IMR-90 (cell line): ENCODE measurements around the gene TGM5. TPM values are rescaled to one million over a fixed set of nuclear protein-coding genes. Genes with fewer than 3 reads are reported as not detected.

ENCODE experiments used
- ATAC-seq: fragments of 200-7000 bp; cut with Tn5 transposase; 2 replicates; pipeline ENCODE4 v1.9.1; 2020; ENCODE audit warnings: low read depth, mild to moderate bottlenecking, moderate library complexity
- BruUV-seq: library from RNA; stranded (reverse); fragments of 400-500 nt; replicated peaks from 2 replicates; lab custom pipeline; 2021; lab: Mats Ljungman, UMichigan
- CTCF ChIA-PET: fragments of 300-600 bp; formaldehyde crosslinking; extraction: SDS; loops from one replicate; lab custom pipeline; 2021; ENCODE audit warnings: antibody characterized with exemption; lab: Yijun Ruan, JAX
- POLR2A ChIA-PET: fragments of 300-600 bp; sonication (Branson Sonifier 250); formaldehyde crosslinking; loops from one replicate; lab custom pipeline; 2022; ENCODE audit warnings: antibody characterized with exemption; ENCODE audit not compliant: unreplicated experiment; lab: Charles Lee
- DNase-seq: peaks from one replicate; pipeline ENCODE4 v3.0.0; 2013
- H2AFZ ChIP-seq: replicated peaks from 2 replicates; pipeline ENCODE3; 2013; ENCODE audit warnings: low read length, mild to moderate bottlenecking; ENCODE audit not compliant: poor library complexity
- H2AK5ac ChIP-seq: 2 replicates; pipeline ENCODE4 v1.6.1; 2013; ENCODE audit warnings: low read depth, low read length, inconsistent platforms
- H2AK9ac ChIP-seq: replicated peaks from 2 replicates; pipeline ENCODE3; 2013; ENCODE audit warnings: mild to moderate bottlenecking, low read depth, low read length, moderate library complexity; ENCODE audit not compliant: poor library complexity
- H2BK120ac ChIP-seq: 2 replicates; pipeline ENCODE4 v1.6.1; 2013; ENCODE audit warnings: low read depth, low read length, inconsistent platforms
- H2BK15ac ChIP-seq: 3 replicates; pipeline ENCODE4 v1.6.1; 2013; ENCODE audit warnings: low read depth, low read length, inconsistent platforms
- H2BK20ac ChIP-seq: 2 replicates; pipeline ENCODE4 v1.6.1; 2013; ENCODE audit warnings: low read depth, mild to moderate bottlenecking, inconsistent platforms, low read length, moderate library complexity
- H2BK5ac ChIP-seq: 2 replicates; pipeline ENCODE4 v1.6.1; 2013; ENCODE audit warnings: mild to moderate bottlenecking, low read depth, low read length, inconsistent platforms; ENCODE audit not compliant: poor library complexity, severe bottlenecking
- H3K14ac ChIP-seq: replicated peaks from 2 replicates; pipeline ENCODE4 v1.6.1; 2013; ENCODE audit warnings: low read depth, low read length, inconsistent platforms
- H3K18ac ChIP-seq: 2 replicates; pipeline ENCODE4 v1.6.1; 2013; ENCODE audit warnings: low read depth, low read length, control low read depth
- H3K23ac ChIP-seq: 2 replicates; pipeline ENCODE4 v1.6.1; 2013; ENCODE audit warnings: low read depth, low read length, inconsistent platforms
- H3K27ac ChIP-seq: 2 replicates; pipeline ENCODE4 v1.5.1; 2013; ENCODE audit warnings: mild to moderate bottlenecking, control low read depth, low read length; ENCODE audit not compliant: insufficient read depth
- H3K27me3 ChIP-seq: 2 replicates; pipeline ENCODE4 v1.6.1; 2013; ENCODE audit warnings: low read length; ENCODE audit not compliant: control insufficient read depth, insufficient read depth
- H3K36me3 ChIP-seq: 2 replicates; pipeline ENCODE4 v1.6.1; 2013; ENCODE audit warnings: low read length, mixed read lengths; ENCODE audit not compliant: control insufficient read depth, insufficient read depth
- H3K4ac ChIP-seq: 2 replicates; pipeline ENCODE4 v1.6.1; 2013; ENCODE audit warnings: low read depth, low read length, inconsistent platforms
- H3K4me1 ChIP-seq: 2 replicates; pipeline ENCODE4 v1.6.1; 2013; ENCODE audit warnings: low read length, mixed read lengths; ENCODE audit not compliant: control insufficient read depth, insufficient read depth
- H3K4me2 ChIP-seq: 2 replicates; pipeline ENCODE4 v1.6.1; 2013; ENCODE audit warnings: low read depth, mild to moderate bottlenecking, control low read depth, low read length, moderate library complexity
- H3K4me3 ChIP-seq: 2 replicates; pipeline ENCODE4 v1.5.1; 2013; ENCODE audit warnings: low read depth, mild to moderate bottlenecking, control low read depth, low read length, moderate library complexity; ENCODE audit not compliant: insufficient read depth
- H3K56ac ChIP-seq: 2 replicates; pipeline ENCODE4 v1.6.1; 2013; ENCODE audit warnings: low read length, inconsistent platforms; ENCODE audit not compliant: insufficient read depth; ENCODE audit errors: extremely low read depth
- H3K79me1 ChIP-seq, 2 experiments: 2 replicates each; pipeline ENCODE4 v1.6.1; 2013; ENCODE audit warnings: low read length in 2 of 2, inconsistent platforms in 1 of 2, low read depth in 1 of 2
- H3K9ac ChIP-seq: 2 replicates; pipeline ENCODE4 v1.6.1; 2013; ENCODE audit warnings: low read depth, low read length, control low read depth
- H3K9me1 ChIP-seq: 2 replicates; pipeline ENCODE4 v1.6.1; 2013; ENCODE audit warnings: low read length, inconsistent platforms; ENCODE audit not compliant: insufficient read depth
- H3K9me3 ChIP-seq: 2 replicates; pipeline ENCODE4 v1.6.1; 2013; ENCODE audit warnings: low read length; ENCODE audit not compliant: control insufficient read depth, insufficient read depth
- H4K20me1 ChIP-seq: 2 replicates; pipeline ENCODE4 v1.6.1; 2013; ENCODE audit warnings: low read length, inconsistent platforms; ENCODE audit not compliant: insufficient read depth
- H4K5ac ChIP-seq: 2 replicates; pipeline ENCODE4 v1.6.1; 2013; ENCODE audit warnings: mild to moderate bottlenecking, low read depth, low read length, control low read depth
- H4K8ac ChIP-seq, 2 experiments: 2 replicates each; pipeline ENCODE4 v1.6.1; 2013; ENCODE audit warnings: low read depth in 2 of 2, low read length in 2 of 2, control low read depth in 1 of 2, inconsistent platforms in 1 of 2
- H4K91ac ChIP-seq: 2 replicates; pipeline ENCODE4 v1.6.1; 2013; ENCODE audit warnings: low read depth, low read length, inconsistent platforms; ENCODE audit not compliant: insufficient read depth
- BHLHE40 ChIP-seq: fragments of 150-350 bp; IDR thresholded peaks from 2 replicates; pipeline ENCODE4 v1.6.1; 2016; ENCODE audit warnings: mild to moderate bottlenecking, low read depth, low read length
- CEBPB ChIP-seq: IDR thresholded peaks from 2 replicates; pipeline ENCODE4 v1.6.1; 2012; ENCODE audit warnings: low read depth, low read length, improper control_type of control experiment
- CHD1 ChIP-seq: IDR thresholded peaks from 2 replicates; pipeline ENCODE4 v1.6.1; 2012; ENCODE audit warnings: low read depth, low read length, improper control_type of control experiment
- FOS ChIP-seq: fragments of 150-350 bp; IDR thresholded peaks from 2 replicates; pipeline ENCODE4 v1.6.1; 2016; ENCODE audit warnings: low read depth, low read length
- MAFK ChIP-seq: IDR thresholded peaks from 2 replicates; pipeline ENCODE4 v1.6.1; 2012; ENCODE audit warnings: low read depth, low read length, improper control_type of control experiment
- MAZ ChIP-seq: IDR thresholded peaks from 2 replicates; pipeline ENCODE4 v1.6.1; 2012; ENCODE audit warnings: low read depth, mild to moderate bottlenecking, low read length, improper control_type of control experiment, moderate library complexity, borderline replicate concordance
- MXI1 ChIP-seq: IDR thresholded peaks from 2 replicates; pipeline ENCODE4 v1.6.1; 2012; ENCODE audit warnings: low read depth, mild to moderate bottlenecking, low read length, moderate library complexity, borderline replicate concordance
- NFE2L2 ChIP-seq: fragments of 150-350 bp; IDR thresholded peaks from 2 replicates; pipeline ENCODE4 v1.6.1; 2016; ENCODE audit warnings: low read depth, mild to moderate bottlenecking, low read length
- POLR2A ChIP-seq: IDR thresholded peaks from 2 replicates; pipeline ENCODE4 v1.6.1; 2012; ENCODE audit warnings: mild to moderate bottlenecking, low read depth, low read length
- RAD21 ChIP-seq: IDR thresholded peaks from 2 replicates; pipeline ENCODE4 v1.6.1; 2012; ENCODE audit warnings: low read length, improper control_type of control experiment
- RCOR1 ChIP-seq: IDR thresholded peaks from 2 replicates; pipeline ENCODE4 v1.6.1; 2012; ENCODE audit warnings: mild to moderate bottlenecking, low read length, improper control_type of control experiment; ENCODE audit not compliant: insufficient replicate concordance
- RFX5 ChIP-seq: IDR thresholded peaks from 2 replicates; pipeline ENCODE4 v1.8.0; 2012; ENCODE audit warnings: low read depth, mild to moderate bottlenecking, low read length, moderate library complexity
- SMC3 ChIP-seq: fragments of 150-350 bp; IDR thresholded peaks from 2 replicates; pipeline ENCODE4 v1.6.1; 2016; ENCODE audit warnings: low read depth, mild to moderate bottlenecking, antibody characterized with exemption, low read length, moderate library complexity
- WGBS, 2 experiments: methylation state at CpG; one replicate each; pipeline versions ENCODE4 v1.1.5 to v1.1.7; 2013; ENCODE audit warnings: missing lambda C conversion rate in 2 of 2; ENCODE audit not compliant: insufficient read length in 1 of 2; ENCODE audit errors: extremely low coverage in 2 of 2; 5-methylcytosine and 5-hydroxymethylcytosine counted together
- dilution Hi-C: fragments of 300-500 bp; cut with HindIII; formaldehyde crosslinking; loops from one replicate; pipeline ENCODE4 v1.14.3; 2018; ENCODE audit warnings: low sequenced_read_pairs; ENCODE audit not compliant: unreplicated experiment
- in situ Hi-C: fragments of 300-500 bp; cut with MboI; formaldehyde crosslinking; loops from 3 replicates; pipeline ENCODE4 v1.14.3; 2019; ENCODE audit warnings: low sequenced_read_pairs, inconsistent platforms, mixed read lengths
- intact Hi-C: fragments of 100-400 bp; cut with micrococcal nuclease; formaldehyde crosslinking; loops from 2 replicates; pipeline ENCODE4 v1.10.0; 2022
- polyA plus RNA-seq, 3 experiments: library from polyadenylated mRNA; depleted of rRNA; stranded (reverse); fragments of >200 nt; gene quantifications; 2 replicates each; pipeline ENCODE4 v1.2.3, GENCODE V29; 2012; ENCODE audit warnings: low replicate concordance in 1 of 3
- total RNA-seq: library from RNA; depleted of rRNA; stranded (reverse); fragments of >200 nt; gene quantifications from 2 replicates; pipeline ENCODE4 v1.2.3, GENCODE V29; 2012
- TF ChIP-seq, protein P1 (sequence below): fragments of 150-350 bp; IDR thresholded peaks from 2 replicates; pipeline ENCODE4 v1.6.1; 2016; ENCODE audit warnings: low read depth, mild to moderate bottlenecking, low read length, moderate library complexity, borderline replicate concordance
- TF ChIP-seq, protein P2 (sequence below): fragments of 150-350 bp; IDR thresholded peaks from 2 replicates; pipeline ENCODE4 v1.6.1; 2017; ENCODE audit warnings: mild to moderate bottlenecking, antibody characterized with exemption, low read length, low read depth
- TF ChIP-seq, protein P3 (sequence below): conservative IDR thresholded peaks from 2 replicates; pipeline ENCODE4 v1.5.1; 2012; ENCODE audit warnings: mild to moderate bottlenecking, low read depth, low read length, improper control_type of control experiment

TGM5 gene
- total and polyA plus RNA-seq, 2 of the 4 experiments (the other 2 are of a cell fraction): not detected

DNA sequence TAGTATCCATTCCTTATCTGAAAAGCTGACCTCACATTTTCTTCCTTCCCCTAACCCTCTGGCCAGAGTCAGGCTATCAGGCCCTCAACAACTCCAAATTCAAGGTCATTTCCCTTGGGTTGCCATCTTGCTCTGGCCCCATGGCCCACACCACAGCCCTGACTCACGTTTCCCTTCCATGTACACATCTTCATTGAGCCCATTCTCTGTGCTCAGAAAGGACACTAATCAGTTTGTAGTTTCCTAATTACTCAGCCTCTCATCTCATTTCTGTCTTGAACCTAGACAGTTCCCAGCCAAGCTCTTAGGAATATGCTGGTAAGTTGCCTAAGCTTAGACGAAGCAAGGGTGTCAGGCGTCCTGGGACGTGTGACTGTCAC is 14.9 kb downstream of the TGM5 start:
- WGBS, 2 experiments: 78% methylated on average over 4 of the region's 4 CpGs; no CpG with 5 or more reads in 1 of the 2 experiments
- Histone ChIP-seq H3K23ac (no peak overlapping the region), H3K4me1 (peaks cover 2% of the 10 kb centered on the region; the same call in 1 of the 2 replicates), H3K14ac (no peak overlapping the region), H2AK9ac (no peak overlapping the region), H3K9me1 (no peaks in the 10 kb centered on the region), H4K91ac (no peak overlapping the region), H2BK120ac (no peak overlapping the region), H2AFZ (no peak overlapping the region), H3K18ac (no peak overlapping the region), H3K9me3 (no peaks in the 10 kb centered on the region), H3K4ac (no peak overlapping the region), H2BK5ac (no peak overlapping the region), H4K8ac (no peak overlapping the region), H2BK20ac (no peak overlapping the region), H3K27me3 (peaks cover 33% of the 10 kb centered on the region), H3K56ac (no peak overlapping the region), H4K5ac (no peak overlapping the region), H3K27ac (no peak overlapping the region), H3K79me1 (no peaks in the 10 kb centered on the region), H2AK5ac (no peak overlapping the region), H4K20me1 (no peaks in the 10 kb centered on the region), H3K4me2 (no peak overlapping the region), H3K4me3 (no peak overlapping the region), H3K36me3 (no peaks in the 10 kb centered on the region), H2BK15ac (no peak overlapping the region), H3K9ac (no peak overlapping the region)
- in situ Hi-C loops: no loop called here
- dilution Hi-C loops: no loop called here
- CTCF ChIA-PET: no interaction called here
- POLR2A ChIA-PET: no interaction called here
- TF ChIP-seq SMC3 (no peak), MAFK (no peak), CEBPB (no peak), RCOR1 (no peak), RAD21 (no peak), POLR2A (no peak), BHLHE40 (no peak), RFX5 (no peak), MXI1 (no peak), NFE2L2 (no peak), FOS (no peak), CHD1 (no peak), MAZ (no peak)
- TF ChIP-seq, protein P1, sequence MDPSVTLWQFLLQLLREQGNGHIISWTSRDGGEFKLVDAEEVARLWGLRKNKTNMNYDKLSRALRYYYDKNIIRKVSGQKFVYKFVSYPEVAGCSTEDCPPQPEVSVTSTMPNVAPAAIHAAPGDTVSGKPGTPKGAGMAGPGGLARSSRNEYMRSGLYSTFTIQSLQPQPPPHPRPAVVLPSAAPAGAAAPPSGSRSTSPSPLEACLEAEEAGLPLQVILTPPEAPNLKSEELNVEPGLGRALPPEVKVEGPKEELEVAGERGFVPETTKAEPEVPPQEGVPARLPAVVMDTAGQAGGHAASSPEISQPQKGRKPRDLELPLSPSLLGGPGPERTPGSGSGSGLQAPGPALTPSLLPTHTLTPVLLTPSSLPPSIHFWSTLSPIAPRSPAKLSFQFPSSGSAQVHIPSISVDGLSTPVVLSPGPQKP: no peak
- TF ChIP-seq, protein P2, sequence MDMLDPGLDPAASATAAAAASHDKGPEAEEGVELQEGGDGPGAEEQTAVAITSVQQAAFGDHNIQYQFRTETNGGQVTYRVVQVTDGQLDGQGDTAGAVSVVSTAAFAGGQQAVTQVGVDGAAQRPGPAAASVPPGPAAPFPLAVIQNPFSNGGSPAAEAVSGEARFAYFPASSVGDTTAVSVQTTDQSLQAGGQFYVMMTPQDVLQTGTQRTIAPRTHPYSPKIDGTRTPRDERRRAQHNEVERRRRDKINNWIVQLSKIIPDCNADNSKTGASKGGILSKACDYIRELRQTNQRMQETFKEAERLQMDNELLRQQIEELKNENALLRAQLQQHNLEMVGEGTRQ: no peak
- TF ChIP-seq, protein P3, sequence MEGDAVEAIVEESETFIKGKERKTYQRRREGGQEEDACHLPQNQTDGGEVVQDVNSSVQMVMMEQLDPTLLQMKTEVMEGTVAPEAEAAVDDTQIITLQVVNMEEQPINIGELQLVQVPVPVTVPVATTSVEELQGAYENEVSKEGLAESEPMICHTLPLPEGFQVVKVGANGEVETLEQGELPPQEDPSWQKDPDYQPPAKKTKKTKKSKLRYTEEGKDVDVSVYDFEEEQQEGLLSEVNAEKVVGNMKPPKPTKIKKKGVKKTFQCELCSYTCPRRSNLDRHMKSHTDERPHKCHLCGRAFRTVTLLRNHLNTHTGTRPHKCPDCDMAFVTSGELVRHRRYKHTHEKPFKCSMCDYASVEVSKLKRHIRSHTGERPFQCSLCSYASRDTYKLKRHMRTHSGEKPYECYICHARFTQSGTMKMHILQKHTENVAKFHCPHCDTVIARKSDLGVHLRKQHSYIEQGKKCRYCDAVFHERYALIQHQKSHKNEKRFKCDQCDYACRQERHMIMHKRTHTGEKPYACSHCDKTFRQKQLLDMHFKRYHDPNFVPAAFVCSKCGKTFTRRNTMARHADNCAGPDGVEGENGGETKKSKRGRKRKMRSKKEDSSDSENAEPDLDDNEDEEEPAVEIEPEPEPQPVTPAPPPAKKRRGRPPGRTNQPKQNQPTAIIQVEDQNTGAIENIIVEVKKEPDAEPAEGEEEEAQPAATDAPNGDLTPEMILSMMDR: no peak
- no peak for DNase-seq
- intact Hi-C loops: no loop called here
- no TSS peak for BruUV-seq
- ATAC-seq: no peak
